ENCODE measurements around the gene C21orf91. TPM values are rescaled to one million over a fixed set of nuclear protein-coding genes. Genes with fewer than 3 reads are reported as not detected.

The C21orf91 gene
- total RNA-seq: 10 to 100 TPM in 2 of 4 donors, 1 to 10 TPM in 2; 3.6 to 14.2 (median 9.5) TPM

DNA sequence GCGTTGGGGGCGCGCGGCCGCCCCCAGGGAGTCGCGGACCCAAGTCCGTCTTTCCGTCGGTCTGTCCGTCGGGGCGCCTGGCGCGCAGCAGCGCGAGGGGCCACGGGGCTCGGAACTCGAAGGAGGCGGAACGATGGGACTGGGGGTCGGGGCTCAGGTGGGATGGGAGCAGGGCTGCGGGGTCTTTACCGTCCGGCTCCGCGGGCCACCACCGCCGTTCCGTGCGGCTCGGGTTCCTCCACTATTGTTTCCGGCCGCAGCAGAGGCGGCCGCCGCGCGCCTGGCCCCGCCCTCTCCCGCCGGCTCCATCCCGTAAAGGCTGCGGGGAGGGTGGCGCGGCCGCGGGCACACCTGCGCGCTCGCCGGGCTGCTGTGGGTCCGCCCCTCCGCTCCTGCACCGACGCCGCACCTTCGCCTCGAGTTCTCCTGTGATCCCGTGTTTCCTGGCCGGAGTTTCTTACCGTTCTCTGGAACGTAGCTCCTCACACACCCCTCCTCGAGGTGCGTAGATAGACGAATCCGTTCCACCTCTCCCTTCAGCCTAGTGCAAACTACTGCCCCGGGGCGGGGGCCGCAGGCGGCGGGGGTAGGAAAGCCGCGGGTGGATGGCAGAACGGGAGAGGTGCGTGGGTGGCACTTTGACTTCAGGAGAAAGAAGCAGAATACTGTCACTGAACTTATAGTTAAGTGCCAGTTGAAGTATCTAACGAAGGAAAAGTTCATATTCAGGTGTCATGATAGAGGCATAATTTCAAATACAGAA lies at the start of gene C21orf91:
C21orf91 (minus strand) TSS at position 243 of the 763 bp plus-strand sequence. CDS start 1,038 bp downstream, outside the sequence.
- peaks cover 0 to 33% (median 14%) of the 10 kb centered on the region in 4 donors for H3K4me1 ChIP-seq
- peak; percentile 71 to 72 for DNase-seq (ENCODE audit: low spot score in 2 of 2)
- peak within 1 kb of the TSS; percentile 81 to 96 (median 92) for H3K27ac ChIP-seq
- TF ChIP-seq EP300 (IDR thresholded peaks at IDR 0.05) (peak; percentile 18 to 83), POLR2A (IDR thresholded peaks at IDR 0.05) (peak; percentile 79 to 94)
- TF ChIP-seq, protein P1, sequence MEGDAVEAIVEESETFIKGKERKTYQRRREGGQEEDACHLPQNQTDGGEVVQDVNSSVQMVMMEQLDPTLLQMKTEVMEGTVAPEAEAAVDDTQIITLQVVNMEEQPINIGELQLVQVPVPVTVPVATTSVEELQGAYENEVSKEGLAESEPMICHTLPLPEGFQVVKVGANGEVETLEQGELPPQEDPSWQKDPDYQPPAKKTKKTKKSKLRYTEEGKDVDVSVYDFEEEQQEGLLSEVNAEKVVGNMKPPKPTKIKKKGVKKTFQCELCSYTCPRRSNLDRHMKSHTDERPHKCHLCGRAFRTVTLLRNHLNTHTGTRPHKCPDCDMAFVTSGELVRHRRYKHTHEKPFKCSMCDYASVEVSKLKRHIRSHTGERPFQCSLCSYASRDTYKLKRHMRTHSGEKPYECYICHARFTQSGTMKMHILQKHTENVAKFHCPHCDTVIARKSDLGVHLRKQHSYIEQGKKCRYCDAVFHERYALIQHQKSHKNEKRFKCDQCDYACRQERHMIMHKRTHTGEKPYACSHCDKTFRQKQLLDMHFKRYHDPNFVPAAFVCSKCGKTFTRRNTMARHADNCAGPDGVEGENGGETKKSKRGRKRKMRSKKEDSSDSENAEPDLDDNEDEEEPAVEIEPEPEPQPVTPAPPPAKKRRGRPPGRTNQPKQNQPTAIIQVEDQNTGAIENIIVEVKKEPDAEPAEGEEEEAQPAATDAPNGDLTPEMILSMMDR (IDR thresholded peaks at IDR 0.05): peak in 2 of 5 experiments; percentile 36 to 63
- no peaks in the 10 kb centered on the region for H3K9me3 ChIP-seq
- peak within 1 kb of the TSS; percentile 79 to 99 (median 96) for H3K4me3 ChIP-seq
- WGBS, 2 donors: 0 to 1% methylated on average over 37 to 71 of the region's 78 CpGs
- H3K27me3 ChIP-seq: no peaks in the 10 kb centered on the region
- peaks cover 0 to 3% (median 0%) of the 10 kb centered on the region in 3 donors for H3K36me3 ChIP-seq

DNA sequence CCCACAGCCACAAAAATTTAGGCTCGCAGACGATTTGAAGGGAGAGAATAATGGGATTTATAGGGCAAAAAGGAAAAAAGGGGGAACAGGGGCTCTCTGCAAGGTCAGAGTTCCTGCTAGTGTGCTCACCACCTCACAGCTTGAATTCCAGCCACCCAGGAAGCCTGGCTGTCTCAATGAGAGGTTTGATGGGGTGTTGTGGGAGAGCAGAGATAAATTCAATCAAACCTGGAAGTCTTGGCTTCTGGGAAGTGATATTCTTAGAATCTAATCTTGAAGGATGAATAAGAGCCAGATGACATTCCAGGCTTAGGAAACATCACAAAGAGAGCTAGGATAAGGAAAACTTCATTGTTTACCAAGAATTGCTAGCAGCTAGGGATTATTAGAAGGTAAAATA lies 47.4 kb upstream of the C21orf91 start:
- TF ChIP-seq EP300 (IDR thresholded peaks at IDR 0.05): no peak
- TF ChIP-seq, protein P1 (IDR thresholded peaks at IDR 0.05): no peak
- no peak for TF ChIP-seq POLR2A (IDR thresholded peaks at IDR 0.05)
- WGBS, 2 donors: 69 to 80% methylated on average over 2 of the region's 2 CpGs
- Histone ChIP-seq H3K4me3 (no peak overlapping the region), H3K9me3 (no peaks in the 10 kb centered on the region), H3K27me3 (no peaks in the 10 kb centered on the region), H3K27ac (no peak overlapping the region), H3K4me1 (no peaks in the 10 kb centered on the region), H3K36me3 (no peaks in the 10 kb centered on the region)
- DNase-seq (ENCODE audit: low spot score in 2 of 2): no peak

DNA sequence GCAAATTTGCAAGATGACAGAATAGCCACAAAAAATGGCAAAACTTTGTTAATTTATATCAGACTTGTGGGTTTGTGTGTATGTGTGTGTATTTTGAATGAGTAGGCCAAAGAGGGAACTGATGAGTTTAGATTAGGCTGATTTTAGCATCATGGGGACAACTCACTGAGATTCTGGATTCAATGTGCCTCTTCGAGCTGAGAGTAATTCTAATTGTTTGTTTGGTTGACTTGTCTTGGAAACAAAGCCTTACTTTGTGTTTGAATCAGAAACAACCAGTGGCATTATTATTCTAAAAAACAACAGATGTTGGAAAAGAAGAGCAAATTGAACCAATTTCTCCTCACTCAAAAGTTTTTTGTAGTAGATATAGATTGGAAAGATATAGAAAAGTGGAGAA lies 40.5 kb upstream of the C21orf91 start:
- H3K36me3 ChIP-seq: no peaks in the 10 kb centered on the region
- no peak for DNase-seq (ENCODE audit: low spot score in 2 of 2)
- H3K27me3 ChIP-seq: no peaks in the 10 kb centered on the region
- no peak overlapping the region for H3K27ac ChIP-seq
- H3K4me1 ChIP-seq: no peaks in the 10 kb centered on the region
- H3K4me3 ChIP-seq: no peak overlapping the region
- 41 to 49% methylated on average over 1 of the region's 1 CpG for WGBS, 2 donors
- no peak for TF ChIP-seq POLR2A (IDR thresholded peaks at IDR 0.05)
- no peak for TF ChIP-seq EP300 (IDR thresholded peaks at IDR 0.05)
- TF ChIP-seq, protein P1 (IDR thresholded peaks at IDR 0.05): no peak
- H3K9me3 ChIP-seq: no peaks in the 10 kb centered on the region

DNA sequence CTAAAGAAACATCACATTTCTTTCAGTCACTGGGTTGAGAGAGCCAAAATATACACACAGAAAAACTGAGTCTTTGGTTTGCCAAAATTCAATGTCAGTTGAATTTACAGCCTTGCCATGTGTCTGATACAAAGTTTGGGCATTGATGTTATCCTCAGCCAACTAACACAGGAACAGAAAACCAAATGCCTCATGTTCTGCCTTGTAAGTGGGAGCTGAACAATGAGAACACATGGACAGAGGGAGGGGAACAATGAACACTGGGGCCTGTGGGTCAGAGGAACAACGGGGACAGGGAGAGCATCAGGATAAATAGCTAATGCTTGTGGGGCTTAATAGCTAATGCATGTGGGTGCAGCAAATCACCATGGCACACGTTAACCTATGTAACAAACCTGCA lies 39.6 kb upstream of the C21orf91 start:
- H3K27me3 ChIP-seq: no peaks in the 10 kb centered on the region
- no peak overlapping the region for H3K4me3 ChIP-seq
- DNase-seq (ENCODE audit: low spot score in 2 of 2): no peak
- no peak overlapping the region for H3K27ac ChIP-seq
- no peaks in the 10 kb centered on the region for H3K9me3 ChIP-seq
- H3K4me1 ChIP-seq: no peaks in the 10 kb centered on the region
- TF ChIP-seq POLR2A (IDR thresholded peaks at IDR 0.05) (no peak), EP300 (IDR thresholded peaks at IDR 0.05) (no peak)
- TF ChIP-seq, protein P1 (IDR thresholded peaks at IDR 0.05): no peak
- no peaks in the 10 kb centered on the region for H3K36me3 ChIP-seq
- 68 to 69% methylated on average over 2 of the region's 2 CpGs for WGBS, 2 donors

DNA sequence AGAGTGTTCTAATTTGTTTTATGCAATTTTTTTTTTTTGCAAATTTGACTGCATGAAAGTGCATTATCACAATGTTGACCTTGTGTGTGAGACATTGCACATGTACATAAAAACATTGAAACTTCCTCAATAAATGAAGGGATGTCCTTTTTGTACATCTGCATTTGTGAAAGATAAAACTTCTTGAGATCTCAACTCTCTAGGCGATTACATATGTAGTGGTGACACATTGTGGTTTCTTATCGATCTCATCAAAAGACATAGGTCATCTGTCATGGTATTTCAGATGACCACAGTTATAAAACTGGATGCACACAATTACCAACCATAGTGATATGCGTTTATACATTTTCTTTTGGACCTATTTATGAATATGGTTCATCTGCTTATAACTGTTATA lies 35.6 kb upstream of the C21orf91 start:
- no peak for DNase-seq (ENCODE audit: low spot score in 2 of 2)
- Histone ChIP-seq H3K27ac (no peak overlapping the region), H3K4me1 (no peaks in the 10 kb centered on the region), H3K9me3 (peaks cover 0 to 7% (median 0%) of the 10 kb centered on the region in 4 donors), H3K27me3 (no peaks in the 10 kb centered on the region), H3K4me3 (no peak overlapping the region), H3K36me3 (no peaks in the 10 kb centered on the region)
- no peak for TF ChIP-seq POLR2A (IDR thresholded peaks at IDR 0.05)
- 93 to 94% methylated on average over 3 of the region's 3 CpGs for WGBS, 2 donors

Data from tibial nerve (tissue), 4 donors.